DMS53 treated with DMSO at 0.1 percent for 48 hours (cell line): Measurements from ENCODE around the gene PNMA6A.
A peak's percentile ranks its signal among the peaks of the same experiment; 100 is the strongest.
"Not testable (repeated sequence)": the region's sequence is repeated elsewhere in the genome, so short reads cannot be mapped to it uniquely, and the experiment has no call there.

Experiments
- DNase-seq: peaks from one replicate; lab custom pipeline; 2025; ENCODE audit not compliant: unreplicated experiment; lab: John Stamatoyannopoulos, UW

The PNMA6A gene

DNA sequence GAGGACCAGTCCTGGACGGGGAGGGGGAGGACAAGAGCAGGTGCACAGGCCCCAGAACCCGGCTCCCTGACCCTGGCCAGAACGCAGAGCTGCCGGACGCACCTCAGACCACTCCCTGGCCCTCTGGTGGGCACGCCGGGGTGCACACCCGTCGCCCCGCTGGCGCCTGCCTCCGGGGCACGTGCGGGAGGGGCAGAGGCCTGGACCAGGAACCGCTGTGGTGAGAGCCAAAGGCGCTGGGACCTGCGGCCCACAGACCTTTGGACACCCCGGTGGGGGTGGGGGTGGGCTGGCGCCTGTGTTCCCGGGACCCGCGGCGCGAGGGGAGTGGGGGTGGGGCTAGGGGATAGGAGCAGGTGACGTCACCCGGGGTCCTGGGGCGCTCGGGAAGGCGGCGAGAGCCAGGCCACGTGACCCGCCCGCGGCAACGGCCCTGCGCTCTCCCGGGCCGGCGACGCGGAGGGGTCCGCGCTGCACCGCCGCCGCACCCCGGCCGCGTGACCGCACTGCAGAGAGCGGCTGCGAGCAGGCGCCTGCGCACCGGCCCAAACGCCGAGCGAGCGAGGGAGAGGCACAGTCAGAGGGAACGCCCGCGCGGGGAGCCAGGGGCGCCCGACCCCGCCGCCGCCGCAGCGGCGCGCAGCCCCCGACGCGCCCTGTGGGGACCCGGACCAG, at the start of gene PNMA6A:
Gene PNMA6A, plus strand, starts transcription at position 546 of the 675 bp plus-strand sequence. CDS start 609 bp downstream, outside the sequence.
- not testable (repeated sequence) for DNase-seq

DNA sequence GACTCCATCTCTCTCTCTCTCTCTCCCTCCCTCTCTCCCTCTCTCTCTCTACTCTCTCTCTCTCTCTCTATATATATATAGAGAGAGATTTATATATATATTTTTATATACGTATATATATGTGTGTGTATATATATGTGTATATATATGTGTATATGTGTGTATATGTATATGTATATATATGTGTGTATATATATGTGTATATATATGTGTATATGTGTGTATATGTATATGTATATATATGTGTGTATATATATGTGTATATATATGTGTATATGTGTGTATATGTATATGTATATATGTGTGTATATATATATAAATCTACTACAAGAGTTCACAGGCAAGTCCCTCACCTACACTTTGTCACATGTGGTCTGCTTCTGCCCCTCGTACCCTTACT, 45.8 kb upstream of the PNMA6A start:
- DNase-seq: not testable (repeated sequence)

DNA sequence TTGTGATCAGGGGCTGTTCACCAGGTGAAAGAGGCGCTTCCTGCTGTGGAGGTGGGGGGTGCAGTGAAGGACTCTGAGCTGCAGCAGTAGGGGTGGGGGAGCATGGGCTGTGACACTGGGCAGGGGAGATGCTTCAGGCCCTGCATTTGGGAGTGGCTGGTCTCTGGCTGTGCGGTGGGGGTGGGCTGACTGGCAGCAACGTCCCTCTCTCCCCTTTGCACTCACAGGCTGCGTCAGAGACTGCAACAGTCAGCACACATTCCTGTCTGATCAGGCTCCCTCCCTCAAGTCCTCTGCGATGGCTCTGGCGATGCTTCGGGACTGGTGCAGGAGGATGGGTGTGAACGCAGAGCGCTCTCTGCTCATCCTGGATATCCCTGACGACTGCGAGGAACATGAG, 43.8 kb upstream of the PNMA6A start:
- not testable (repeated sequence) for DNase-seq

DNA sequence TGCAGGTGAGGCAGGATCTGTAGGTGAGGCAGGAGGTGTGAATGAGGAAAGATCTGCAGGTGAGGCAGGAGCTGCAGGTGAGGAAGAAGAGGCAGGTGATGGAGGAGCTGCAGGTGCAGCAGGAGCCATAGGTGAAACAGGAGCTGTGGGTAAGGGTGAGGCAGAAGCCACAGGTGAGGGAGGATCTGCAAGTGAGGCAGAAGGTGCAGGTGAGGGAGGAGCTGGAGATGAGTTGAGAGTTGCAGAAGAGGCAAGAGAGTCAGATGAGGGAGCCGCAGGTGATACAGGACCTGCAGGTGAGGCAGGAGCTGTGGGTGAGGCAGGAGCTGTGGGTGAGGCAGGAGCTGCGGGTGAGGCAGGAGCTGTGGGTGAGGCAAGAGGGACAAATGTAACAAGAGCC, 43.1 kb upstream of the PNMA6A start:
- no peak for DNase-seq

DNA sequence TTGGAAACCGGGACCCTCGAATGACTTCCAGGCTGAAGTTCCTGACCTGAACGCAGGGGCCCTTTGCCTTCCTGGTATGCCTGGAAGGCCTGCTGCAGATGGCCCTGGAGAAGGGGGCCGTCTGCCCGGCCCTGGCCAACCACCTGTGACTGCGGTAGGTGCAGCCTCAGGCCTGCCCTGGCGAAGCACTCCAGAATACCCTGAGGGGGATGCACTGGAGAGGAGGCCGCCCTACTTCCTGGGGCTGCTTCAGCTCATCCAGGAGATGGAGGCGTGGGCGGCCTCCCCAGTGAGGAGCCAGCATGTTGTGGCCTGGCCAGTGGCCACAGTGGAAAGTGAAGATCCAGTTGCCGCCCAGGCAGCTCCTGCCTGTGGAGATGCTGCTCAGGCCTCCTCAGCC, 42.4 kb upstream of the PNMA6A start:
- no peak for DNase-seq

DNA sequence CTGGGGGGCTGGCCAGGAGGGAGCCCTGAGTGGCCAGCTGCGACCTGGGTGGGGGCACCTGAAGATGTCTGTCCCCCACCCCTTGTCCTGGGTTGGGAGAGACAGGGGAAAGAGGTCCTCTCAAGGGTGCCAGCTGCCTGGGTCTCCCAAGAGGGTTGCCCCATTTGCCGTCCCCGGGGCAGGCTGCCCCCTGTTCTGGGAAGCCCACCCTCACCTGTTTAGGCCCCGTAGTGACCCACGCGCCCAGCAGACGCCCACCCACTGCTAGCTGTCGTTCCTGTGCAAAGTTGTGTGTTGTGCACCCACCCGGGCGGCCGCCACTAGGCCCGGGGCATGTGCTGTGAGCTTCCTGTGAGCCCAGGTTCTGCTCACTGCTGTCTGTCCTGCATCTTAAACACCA, 41.5 kb upstream of the PNMA6A start:
- DNase-seq: no peak

DNA sequence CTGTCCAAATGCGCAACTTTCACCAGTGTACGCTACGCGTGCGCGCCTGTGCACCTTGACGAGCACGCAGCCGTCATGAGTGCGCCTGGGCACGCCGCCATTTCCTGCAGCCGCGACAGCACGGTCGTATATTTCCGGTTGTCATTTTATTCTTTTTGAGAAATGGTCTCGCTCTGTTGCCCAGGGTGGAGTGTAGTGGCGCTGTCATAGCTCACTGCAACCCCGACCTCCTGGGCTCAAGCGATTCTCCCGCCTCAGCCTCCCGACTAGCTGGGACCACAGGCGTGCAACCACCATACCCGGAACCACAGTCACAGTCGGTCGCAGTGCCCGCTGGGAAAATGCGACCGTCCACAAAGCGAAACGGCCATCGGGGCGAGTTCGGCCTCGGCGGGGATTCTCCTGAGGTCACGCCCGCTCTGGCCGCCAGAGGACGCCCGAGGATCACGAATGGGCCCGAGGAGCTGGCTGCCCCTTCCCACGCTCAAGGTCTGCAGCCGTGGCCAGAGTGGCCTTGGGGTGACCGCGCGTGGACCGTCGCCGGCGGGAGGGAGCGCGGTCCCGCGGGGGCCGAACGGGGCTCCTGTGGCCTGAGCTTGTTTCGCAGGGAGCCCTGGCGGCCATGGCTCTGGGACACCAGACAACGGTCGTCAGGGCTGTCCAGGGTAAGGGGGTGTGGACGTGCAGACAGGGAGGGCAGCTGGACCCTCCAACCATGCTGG, 39.7 kb upstream of the PNMA6A start:
- DNase-seq: peak; percentile 10

DNA sequence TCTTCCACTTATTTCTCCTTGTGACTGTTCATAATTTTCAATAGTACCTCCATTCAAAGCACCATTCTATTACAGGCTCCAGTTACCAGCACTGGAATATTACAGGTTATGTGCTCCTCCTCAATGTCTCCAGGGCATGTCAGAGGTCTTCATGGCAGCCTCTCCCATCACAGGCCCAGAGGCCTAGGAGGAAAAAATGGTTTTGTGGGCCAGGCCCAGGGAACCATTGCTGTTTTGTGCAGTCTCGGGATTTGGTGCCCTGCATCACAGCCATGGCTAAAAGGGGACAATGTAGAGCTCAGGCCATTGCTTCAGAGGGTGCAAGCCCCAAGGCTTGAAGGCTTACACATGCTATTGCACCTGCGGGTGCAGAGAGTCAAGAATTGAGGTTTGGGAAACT, 23.2 kb upstream of the PNMA6A start:
- DNase-seq: no peak

DNA sequence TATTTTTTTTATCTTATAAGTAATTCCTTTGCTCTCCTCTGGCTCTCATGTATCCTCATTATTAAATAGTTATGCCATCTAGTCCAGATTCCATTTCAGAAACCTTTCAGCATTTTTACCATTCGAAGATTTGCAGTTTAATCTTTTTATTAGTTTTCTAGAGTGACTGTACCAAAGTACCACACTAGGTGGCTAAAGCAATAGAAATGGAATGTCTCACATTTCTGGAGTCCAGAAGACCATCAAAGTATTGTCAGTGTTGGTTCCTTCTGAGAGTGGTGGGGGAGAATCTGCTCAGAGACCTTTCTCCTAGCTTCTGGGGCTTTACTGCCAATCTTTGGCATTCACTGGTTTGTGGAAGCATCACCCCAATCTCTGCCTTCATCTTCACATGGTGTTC, 19.7 kb upstream of the PNMA6A start:
- DNase-seq: no peak

DNA sequence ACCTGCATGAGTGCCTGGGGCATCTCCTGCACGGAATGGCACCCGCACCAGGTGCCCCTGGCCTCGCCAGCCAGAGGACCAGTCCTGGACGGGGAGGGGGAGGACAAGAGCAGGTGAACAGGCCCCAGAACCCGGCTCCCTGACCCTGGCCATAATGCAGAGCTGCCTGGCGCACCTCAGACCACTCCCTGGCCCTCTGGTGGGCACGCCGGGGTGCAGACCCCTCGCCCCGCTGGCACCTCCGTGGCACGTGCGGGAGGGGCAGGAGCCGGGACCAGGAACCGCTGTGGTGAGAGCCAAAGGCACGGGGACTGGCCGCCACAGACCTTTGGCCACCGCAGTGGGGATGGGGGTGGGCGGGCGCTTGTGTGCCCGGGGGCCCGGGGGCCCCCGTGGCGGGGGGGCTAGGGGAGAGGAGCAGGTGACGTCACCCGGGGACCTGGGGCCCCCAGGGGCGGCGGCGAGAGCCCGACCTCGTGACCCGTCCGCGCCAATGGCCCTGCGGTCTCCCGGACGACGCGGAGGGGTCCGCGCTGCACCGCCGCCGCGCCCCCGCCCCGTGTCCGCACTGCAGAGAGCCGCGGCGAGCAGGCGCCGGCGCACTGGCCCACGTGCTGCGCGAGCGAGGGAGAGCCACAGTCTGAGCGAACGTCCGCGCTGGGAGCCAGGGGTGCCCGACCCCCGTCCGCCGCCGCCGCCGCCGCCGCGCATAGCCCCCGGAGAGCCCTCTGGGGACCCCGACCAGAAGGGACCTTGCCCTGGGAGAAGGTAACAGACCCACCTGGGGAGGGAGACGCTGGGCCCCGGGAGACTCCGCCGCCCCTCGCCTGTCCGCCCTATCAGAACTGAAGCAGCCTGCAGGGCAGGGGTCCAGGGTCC, 16.1 kb upstream of the PNMA6A start, which contains the start of gene PNMA3:
Gene PNMA3, plus strand, starts transcription at position 600 of the 879 bp plus-strand sequence. CDS start 586 bp downstream, outside the sequence.
- no peak for DNase-seq

DNA sequence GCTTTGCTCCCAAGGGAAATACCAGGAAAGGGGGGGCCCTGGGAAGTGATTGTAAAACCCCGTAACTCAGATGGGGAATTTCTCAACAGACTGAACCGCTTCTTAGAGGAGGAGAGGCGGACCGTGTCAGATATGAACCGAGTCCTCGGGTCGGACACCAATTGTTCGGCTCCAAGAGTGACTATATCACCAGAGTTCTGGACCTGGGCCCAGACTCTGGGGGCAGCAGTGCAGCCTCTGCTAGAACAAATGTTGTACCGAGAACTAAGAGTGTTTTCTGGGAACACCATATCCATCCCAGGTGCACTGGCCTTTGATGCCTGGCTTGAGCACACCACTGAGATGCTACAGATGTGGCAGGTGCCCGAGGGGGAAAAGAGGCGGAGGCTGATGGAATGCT, 15.0 kb upstream of the PNMA6A start:
- no peak for DNase-seq

DNA sequence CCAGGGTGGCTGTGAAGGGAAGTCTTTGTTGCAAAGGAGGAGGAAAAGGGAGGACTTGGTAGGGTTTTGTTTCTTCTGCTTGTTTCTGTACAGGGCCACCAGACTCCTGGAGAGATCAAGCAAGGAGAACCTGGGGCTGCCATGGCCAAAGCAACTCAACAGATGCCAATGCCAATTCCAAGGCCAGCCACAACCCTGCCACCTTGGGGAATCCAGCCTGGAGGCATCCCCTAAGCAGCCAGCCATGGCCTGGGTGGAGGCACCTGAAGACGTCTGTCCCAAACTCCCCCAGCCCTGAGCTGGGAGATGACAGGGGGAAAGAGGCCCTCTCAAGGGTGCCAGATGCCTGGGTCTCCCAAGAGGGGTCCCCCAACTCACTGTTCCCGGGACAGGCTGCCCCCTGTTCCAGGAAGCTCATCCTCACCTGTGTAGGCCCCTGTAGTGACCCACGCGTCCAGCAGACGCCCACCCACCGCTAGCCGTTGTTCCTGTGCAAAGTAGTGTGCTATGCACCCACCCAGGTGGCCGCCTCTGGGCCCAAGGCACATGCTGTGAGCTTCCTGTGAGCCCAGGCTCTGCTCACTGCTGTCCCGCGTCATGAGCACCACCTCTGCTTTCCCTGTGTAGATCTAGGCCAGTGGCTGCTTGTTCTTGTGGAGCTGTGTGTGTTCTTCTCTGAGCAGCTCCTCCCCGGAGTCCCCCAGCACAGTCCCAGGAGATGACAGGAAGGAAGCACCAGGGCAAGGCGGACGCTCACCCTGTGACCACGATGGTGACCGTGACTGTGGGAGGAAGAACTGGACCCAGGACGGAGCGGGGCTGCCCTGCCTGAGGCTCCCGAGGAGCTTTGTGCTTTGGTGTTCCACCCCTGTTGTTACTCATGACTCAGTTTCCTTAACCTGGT, 12.8 kb upstream of the PNMA6A start:
- DNase-seq: no peak

DNA sequence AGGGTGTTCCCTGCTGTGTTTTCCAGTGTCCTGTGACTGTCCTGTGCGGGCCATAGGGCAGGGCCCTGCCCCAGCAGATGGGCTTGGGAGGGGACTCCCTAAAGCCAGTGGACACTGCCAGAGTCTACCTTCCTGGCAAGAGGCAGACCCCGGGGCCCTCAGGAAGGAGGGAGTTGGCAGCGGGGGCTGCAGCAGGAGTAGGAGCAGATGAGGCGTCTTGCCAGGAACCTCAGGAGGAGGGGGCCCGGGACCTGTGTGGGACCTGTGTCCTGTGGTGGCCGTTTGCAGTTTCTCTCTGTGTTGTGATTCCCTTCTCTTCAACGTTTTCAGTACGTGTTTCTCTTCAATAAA, 12.2 kb upstream of the PNMA6A start:
- DNase-seq: no peak

DNA sequence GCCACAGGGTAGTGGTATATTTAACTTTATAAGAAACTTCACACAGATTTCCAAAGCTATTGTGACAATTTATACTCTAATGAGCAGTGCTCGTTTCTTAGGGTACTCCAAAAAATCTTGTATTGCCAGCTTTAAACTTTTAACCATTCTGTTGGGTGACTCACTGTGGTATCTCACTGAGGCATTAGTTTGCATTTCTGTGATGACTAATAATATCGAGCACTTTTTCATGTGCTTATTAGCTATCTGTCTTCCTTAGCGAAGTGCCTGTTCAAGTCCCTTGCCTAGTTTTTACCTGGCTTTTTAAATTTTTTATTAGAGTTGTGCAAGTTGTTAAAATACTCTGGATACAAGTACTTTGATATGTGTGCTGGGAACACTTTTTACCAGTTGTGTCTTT, 10.5 kb upstream of the PNMA6A start:
- DNase-seq: no peak

DNA sequence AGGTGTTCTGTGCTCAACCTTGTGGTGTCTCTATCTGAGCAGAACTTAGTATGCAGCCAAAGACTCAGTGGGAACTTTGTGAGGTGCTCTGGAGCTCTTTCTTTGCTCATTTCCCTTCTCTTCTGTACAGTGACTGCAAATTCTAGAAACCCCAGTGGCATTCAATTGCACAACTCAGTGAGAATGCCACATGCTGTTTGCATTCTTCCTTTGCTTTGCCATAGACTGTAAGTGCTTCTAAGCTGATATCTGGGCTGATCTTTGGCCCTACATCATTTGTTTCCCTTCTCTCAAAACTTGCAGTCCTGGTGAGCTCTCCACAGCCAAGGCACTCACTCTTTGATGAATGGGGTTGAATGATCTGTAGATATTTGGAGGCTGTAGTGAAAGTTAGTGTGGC, 8.9 kb upstream of the PNMA6A start:
- no peak for DNase-seq

DNA sequence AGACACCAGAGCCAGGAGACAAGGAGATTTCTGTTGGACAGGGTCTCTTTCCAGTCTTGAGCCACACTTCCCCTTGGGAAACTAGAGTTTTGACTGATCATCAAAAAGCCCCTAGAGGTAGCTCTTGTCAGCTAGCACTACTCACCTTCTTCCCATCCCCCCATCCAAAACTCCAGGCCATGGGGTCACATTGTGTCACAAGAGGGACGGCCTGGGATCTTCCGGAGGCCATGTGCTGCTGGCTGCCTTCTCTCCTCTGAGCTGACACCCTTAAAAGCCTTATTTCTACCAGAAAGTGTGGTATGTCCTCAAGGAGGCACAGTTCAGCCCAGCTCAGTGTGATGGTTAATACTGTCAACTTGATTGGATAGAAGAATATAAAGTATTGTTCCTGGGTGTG, 8.2 kb upstream of the PNMA6A start:
- no peak for DNase-seq

DNA sequence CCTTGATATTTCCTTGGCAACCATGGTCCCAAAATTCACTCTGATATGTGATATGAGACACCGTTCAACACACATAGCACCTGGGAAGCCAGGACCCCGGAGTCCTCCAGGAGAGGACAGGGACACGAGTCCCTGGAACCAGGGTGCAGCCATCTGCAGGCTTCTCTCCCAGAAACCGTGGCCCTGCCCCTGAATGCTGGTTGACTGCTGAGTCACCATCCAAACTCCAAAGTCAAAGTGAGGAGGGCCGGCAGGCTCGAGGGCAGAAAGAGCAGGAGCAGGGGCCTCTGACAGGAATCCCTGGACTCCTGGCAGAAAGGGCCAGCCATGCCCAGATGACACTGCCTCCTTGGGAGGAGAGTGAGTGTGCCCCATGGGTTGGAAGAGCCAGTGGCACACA, 6.9 kb upstream of the PNMA6A start:
- no peak for DNase-seq

DNA sequence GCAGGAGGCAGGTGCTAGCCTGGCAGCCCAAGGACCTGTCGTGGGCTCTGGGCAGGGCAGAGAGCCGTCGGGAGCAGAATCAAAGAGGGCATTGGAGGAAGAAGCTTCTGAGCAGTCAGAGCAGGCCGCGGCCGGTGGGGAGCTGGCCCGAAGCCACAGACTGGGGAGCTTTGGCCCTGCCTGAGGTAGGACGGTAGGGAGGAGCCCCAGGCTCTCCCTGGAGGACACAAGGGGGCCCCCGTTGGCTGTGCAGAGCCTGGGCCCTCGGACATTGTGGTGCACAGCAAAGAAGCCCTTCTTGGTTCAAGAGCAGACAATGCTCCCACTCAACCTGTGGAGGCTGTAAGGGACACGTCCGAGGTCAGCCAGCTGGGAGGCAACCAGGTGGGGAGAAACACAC, 5.9 kb upstream of the PNMA6A start:
- not testable (repeated sequence) for DNase-seq

DNA sequence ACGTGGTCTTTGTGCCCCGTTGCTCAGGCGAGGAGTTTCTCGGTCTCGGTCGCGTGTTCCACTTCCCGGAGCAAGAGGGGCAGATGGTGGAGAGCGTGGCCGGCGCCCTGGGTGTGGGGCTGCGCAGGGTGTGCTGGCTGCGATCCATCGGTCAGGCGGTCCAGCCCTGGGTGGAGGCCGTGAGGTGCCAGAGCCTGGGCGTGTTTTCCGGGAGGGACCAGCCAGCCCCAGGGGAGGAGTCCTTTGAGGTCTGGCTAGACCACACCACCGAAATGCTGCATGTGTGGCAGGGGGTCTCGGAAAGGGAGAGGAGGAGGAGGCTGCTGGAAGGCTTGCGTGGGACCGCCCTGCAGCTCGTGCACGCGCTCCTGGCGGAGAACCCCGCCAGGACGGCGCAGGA, 1.1 kb downstream of the PNMA6A start:
- DNase-seq: not testable (repeated sequence)

DNA sequence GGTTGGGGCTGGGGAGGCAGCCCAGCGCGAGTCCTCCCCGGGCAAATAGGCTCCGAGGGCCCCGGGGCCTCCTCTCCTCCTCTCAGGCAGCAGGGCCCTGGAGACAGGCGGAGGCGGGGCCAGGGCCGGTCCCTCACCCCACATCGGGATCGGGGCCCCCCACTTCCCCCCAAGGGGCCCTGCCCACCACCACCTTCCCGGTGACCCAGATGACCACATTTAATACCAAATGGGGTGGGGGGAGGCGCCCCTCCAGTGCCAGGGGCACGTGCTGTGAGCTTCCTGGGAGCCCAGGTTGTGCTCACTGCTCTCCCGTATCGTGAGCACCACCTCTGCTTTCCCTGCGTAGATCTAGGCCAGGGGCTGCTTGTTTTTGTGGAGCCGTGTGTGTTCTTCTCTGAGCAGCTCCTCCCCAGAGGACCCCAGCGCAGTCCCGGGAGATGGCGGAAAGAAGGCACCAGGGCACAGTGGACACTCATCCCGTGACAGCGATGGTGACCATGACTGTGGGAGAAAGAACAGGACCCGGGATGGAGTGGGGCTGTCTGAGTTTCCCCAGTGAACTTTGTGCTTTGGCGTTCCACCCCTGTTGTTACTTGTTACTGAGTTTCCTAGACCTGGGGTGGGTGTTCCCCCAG, 2.1 kb downstream of the PNMA6A start:
- DNase-seq: no peak
